Astrocyte (in vitro differentiated cells and primary cell): ENCODE measurements around the gene DPH6.

Experiments
- EZH2 ChIP-seq: IDR thresholded peaks from 2 replicates; pipeline ENCODE4 v1.6.1; 2012; ENCODE audit warnings: mild to moderate bottlenecking, low read length, inconsistent platforms; ENCODE audit not compliant: insufficient read depth
- TF ChIP-seq, protein P1 (sequence below): IDR thresholded peaks from 2 replicates; pipeline ENCODE4 v1.5.1; 2011; ENCODE audit warnings: low read depth, mild to moderate bottlenecking, inconsistent platforms, low read length, moderate library complexity; ENCODE audit not compliant: insufficient read depth

DNA sequence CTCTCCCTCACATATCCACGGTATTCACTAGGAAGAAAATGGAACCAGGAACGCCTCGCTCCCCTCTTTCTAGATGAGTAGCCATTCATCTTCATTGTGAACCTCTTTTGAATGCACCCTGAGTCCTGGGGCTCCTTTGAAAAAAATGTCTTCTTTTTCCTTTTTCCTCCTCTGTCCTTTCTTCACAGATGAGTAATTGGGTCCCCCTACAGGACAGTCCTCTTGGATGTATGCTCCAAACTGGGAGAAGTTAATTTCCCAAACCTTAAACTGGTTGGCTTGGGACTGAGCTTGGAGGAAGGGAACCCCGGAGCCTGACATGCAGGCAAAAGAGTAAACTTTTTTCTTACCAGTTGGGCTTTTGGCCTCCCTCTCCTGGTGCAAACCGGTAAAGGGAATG lies 108.8 kb downstream of the DPH6 start:
- TF ChIP-seq, protein P1, sequence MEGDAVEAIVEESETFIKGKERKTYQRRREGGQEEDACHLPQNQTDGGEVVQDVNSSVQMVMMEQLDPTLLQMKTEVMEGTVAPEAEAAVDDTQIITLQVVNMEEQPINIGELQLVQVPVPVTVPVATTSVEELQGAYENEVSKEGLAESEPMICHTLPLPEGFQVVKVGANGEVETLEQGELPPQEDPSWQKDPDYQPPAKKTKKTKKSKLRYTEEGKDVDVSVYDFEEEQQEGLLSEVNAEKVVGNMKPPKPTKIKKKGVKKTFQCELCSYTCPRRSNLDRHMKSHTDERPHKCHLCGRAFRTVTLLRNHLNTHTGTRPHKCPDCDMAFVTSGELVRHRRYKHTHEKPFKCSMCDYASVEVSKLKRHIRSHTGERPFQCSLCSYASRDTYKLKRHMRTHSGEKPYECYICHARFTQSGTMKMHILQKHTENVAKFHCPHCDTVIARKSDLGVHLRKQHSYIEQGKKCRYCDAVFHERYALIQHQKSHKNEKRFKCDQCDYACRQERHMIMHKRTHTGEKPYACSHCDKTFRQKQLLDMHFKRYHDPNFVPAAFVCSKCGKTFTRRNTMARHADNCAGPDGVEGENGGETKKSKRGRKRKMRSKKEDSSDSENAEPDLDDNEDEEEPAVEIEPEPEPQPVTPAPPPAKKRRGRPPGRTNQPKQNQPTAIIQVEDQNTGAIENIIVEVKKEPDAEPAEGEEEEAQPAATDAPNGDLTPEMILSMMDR = no peak
- TF ChIP-seq EZH2 = no peak
